Right atrium auricular region (tissue), 2 donors: Measurements from ENCODE around the gene SERINC4. TPM values are rescaled to one million over a fixed set of nuclear protein-coding genes. Genes with fewer than 3 reads are reported as not detected.
"Not testable (repeated sequence)": the region's sequence is repeated elsewhere in the genome, so short reads cannot be mapped to it uniquely, and the experiment has no call there.

Source experiments
- DNase-seq: peaks from one replicate; pipeline ENCODE4 v3.0.0-alpha.2; 2019; ENCODE audit warnings: low spot score
- H3K27ac ChIP-seq, 2 donors: fragments of 200-600 bp; sonication (generic); 1 replicate in 1 of 2; 2 replicates in 1 of 2; pipeline ENCODE4 v1.5.1; 2016 to 2019
- H3K27me3 ChIP-seq, 2 donors: fragments of 200-600 bp; sonication (generic); one replicate each; pipeline versions ENCODE4 v1.5.1 to v1.6.0; 2017 to 2019
- H3K36me3 ChIP-seq: fragments of 200-600 bp; sonication (generic); one replicate; pipeline ENCODE4 v1.5.1; 2016
- H3K4me1 ChIP-seq, 2 donors: fragments of 200-600 bp; sonication (generic); one replicate each; pipeline versions ENCODE4 v1.5.1 to v1.6.0; 2017 to 2019
- H3K4me3 ChIP-seq, 2 donors: fragments of 200-600 bp; sonication (generic); 1 replicate in 1 of 2; 2 replicates in 1 of 2; pipeline ENCODE4 v1.5.1; 2017 to 2019; ENCODE audit warnings: mild to moderate bottlenecking in 1 of 2, moderate library complexity in 1 of 2
- H3K9me3 ChIP-seq, 2 donors: fragments of 200-600 bp; sonication (generic); one replicate each; pipeline ENCODE4 v1.5.1; 2019
- CTCF ChIP-seq, 2 donors: fragments of 200-600 bp; sonication (generic); IDR thresholded peaks; one replicate each; pipeline ENCODE4 v1.5.1; 2019; ENCODE audit warnings: antibody characterized with exemption in 2 of 2
- total RNA-seq, 2 donors: library from RNA; depleted of rRNA; stranded (reverse); fragments of >200 nt; gene quantifications; one replicate each; pipeline ENCODE4 v1.1.0, GENCODE V29; 2016

Gene SERINC4
- under 1 TPM in 1 of 2 donors, not detected in 1; 0.71 TPM for total RNA-seq

- Histone ChIP-seq H3K4me1 (peaks cover 0 to 48% of the 10 kb centered on the region in 2 donors), H3K27ac (peak within 1 kb of the TSS; percentile 94 to 95), H3K27me3 (no peaks in the 10 kb centered on the region), H3K4me3 (peak within 1 kb of the TSS; percentile 71 to 95), H3K9me3 (no peaks in the 10 kb centered on the region), H3K36me3 (peaks cover 62% of the 10 kb centered on the region)
- no peak for DNase-seq
- TF ChIP-seq CTCF (IDR thresholded peaks at IDR 0.05) = no peak
Measured at GRCh38 chr15:43799945-43800285, at the start of gene SERINC4. Gene SERINC4, minus strand, starts transcription at chr15:43800220. Its CDS starts 234 bp downstream, at chr15:43799986.

GRCh38 chr15:43845421-43845820 is 45.4 kb upstream of the SERINC4 start:
- Histone ChIP-seq H3K4me1 (no peaks in the 10 kb centered on the region), H3K27ac (no peak overlapping the region), H3K4me3 (no peak overlapping the region), H3K27me3 (no peaks in the 10 kb centered on the region), H3K9me3 (no peaks in the 10 kb centered on the region), H3K36me3 (peaks cover 8% of the 10 kb centered on the region)
- no peak for DNase-seq
- TF ChIP-seq CTCF (IDR thresholded peaks at IDR 0.05) = no peak

- H3K27ac ChIP-seq = not testable (repeated sequence)
Measured at GRCh38 chr15:43832485-43832884, 32.5 kb upstream of the SERINC4 start.

GRCh38 chr15:43831519-43832052 is 31.6 kb upstream of the SERINC4 start:
- peaks cover 0 to 13% of the 10 kb centered on the region in 2 donors for H3K4me1 ChIP-seq
- not testable (repeated sequence) for H3K4me3 ChIP-seq, H3K36me3 ChIP-seq, DNase-seq, H3K9me3 ChIP-seq, H3K27ac ChIP-seq, H3K27me3 ChIP-seq

More at GRCh38 chr15:43832485-43832884, 32.5 kb upstream of the SERINC4 start:
- not testable (repeated sequence) for H3K36me3 ChIP-seq, H3K27me3 ChIP-seq, DNase-seq, H3K9me3 ChIP-seq, H3K4me3 ChIP-seq, H3K4me1 ChIP-seq

- H3K9me3 ChIP-seq, H3K27ac ChIP-seq, H3K36me3 ChIP-seq, H3K27me3 ChIP-seq, H3K4me3 ChIP-seq, DNase-seq: not testable (repeated sequence)
- H3K4me1 ChIP-seq = peaks cover 0 to 19% of the 10 kb centered on the region in 2 donors
Measured at GRCh38 chr15:43830691-43831275, 30.8 kb upstream of the SERINC4 start.

- H3K4me3 ChIP-seq, H3K9me3 ChIP-seq, H3K36me3 ChIP-seq, H3K27me3 ChIP-seq, H3K27ac ChIP-seq, DNase-seq: not testable (repeated sequence)
- H3K4me1 ChIP-seq = peaks cover 0 to 23% of the 10 kb centered on the region in 2 donors
Measured at GRCh38 chr15:43829951-43830540, 30.0 kb upstream of the SERINC4 start.

- Histone ChIP-seq H3K4me1 (peaks cover 0 to 33% of the 10 kb centered on the region in 2 donors), H3K27me3 (no peaks in the 10 kb centered on the region), H3K27ac (no peak overlapping the region), H3K36me3 (no peaks in the 10 kb centered on the region), H3K4me3 (no peak overlapping the region), H3K9me3 (no peaks in the 10 kb centered on the region)
- DNase-seq = no peak
- TF ChIP-seq CTCF (IDR thresholded peaks at IDR 0.05) = no peak
Measured at GRCh38 chr15:43828061-43828657, 28.1 kb upstream of the SERINC4 start.
